ENCODE measurements around the gene ZNF280D.

The ZNF280D gene

DNA sequence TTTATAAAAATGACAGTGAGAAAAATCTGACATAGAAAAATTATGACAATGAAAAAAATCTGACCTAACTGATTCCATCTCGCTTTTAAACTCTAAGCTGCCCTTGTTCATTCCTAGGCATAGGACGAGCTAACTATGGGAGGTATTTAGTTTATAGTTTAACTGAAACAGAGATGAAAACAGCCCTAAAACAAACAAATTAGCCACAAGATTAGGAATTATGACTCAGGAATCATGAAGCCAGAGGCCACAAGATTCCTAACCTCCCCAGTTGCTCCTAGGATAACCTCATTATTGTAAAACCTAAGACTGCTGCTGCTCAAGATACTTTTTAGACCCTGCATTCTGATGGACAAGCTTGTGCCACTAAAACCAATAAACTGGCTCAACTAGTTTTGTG, 145.6 kb downstream of the ZNF280D start:
- TF ChIP-seq, protein P1, sequence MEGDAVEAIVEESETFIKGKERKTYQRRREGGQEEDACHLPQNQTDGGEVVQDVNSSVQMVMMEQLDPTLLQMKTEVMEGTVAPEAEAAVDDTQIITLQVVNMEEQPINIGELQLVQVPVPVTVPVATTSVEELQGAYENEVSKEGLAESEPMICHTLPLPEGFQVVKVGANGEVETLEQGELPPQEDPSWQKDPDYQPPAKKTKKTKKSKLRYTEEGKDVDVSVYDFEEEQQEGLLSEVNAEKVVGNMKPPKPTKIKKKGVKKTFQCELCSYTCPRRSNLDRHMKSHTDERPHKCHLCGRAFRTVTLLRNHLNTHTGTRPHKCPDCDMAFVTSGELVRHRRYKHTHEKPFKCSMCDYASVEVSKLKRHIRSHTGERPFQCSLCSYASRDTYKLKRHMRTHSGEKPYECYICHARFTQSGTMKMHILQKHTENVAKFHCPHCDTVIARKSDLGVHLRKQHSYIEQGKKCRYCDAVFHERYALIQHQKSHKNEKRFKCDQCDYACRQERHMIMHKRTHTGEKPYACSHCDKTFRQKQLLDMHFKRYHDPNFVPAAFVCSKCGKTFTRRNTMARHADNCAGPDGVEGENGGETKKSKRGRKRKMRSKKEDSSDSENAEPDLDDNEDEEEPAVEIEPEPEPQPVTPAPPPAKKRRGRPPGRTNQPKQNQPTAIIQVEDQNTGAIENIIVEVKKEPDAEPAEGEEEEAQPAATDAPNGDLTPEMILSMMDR (IDR thresholded peaks at IDR 0.05), result no peak

DNA sequence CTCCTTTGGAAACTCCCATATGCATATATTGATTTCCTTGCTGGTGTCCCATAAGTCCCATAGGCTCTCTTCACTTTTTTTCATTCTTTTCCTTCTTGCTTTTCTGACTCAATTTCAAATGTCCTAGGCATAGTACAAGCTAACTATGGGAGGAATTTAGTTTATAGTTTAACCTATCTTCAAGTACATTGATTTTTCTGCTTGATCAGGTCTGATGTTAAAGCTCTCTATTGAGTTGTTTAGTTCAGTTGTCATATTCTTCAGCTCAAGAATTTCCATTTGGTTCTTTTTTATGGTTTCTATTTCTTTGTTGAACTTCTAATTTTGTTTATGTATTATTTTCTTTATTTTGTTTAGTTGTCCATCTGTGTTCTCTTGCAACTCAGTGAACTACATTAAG, 147.1 kb downstream of the ZNF280D start:
- TF ChIP-seq, protein P1 (IDR thresholded peaks at IDR 0.05), result no peak

DNA sequence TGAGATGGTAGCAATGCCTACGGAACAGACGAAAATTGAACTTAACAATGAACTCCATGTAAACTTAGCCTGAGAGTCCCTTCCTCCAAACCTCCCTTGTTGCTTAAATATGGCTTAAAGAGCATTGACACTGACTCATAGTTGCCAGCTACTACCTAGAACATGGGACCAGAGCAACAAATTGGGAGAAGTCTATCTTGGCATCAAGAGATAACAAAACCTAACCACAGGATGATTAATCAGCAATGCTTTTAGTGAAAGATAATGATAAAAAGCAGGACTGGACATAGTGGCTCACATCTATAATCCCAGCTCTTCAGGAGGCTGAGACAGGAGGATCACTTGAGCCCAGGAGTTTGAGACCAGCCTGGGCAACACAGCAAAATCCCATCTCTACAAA, 150.5 kb downstream of the ZNF280D start:
- TF ChIP-seq, protein P1 (IDR thresholded peaks at IDR 0.05), result no peak
